Lower leg skin (tissue), 3 donors: ENCODE data around the gene KCTD6.

Source experiments
- POLR2A ChIP-seq, 2 donors: fragments of 450-650 bp; IDR thresholded peaks; one replicate each; pipeline ENCODE4 v1.6.1; 2016 to 2017; ENCODE audit warnings: antibody characterized with exemption in 2 of 2, mild to moderate bottlenecking in 1 of 2, moderate library complexity in 1 of 2
- TF ChIP-seq, protein P1 (sequence below), 3 donors: fragments of 450-650 bp; IDR thresholded peaks; one replicate each; pipeline ENCODE4 v1.5.1; 2016; ENCODE audit warnings: antibody characterized with exemption in 3 of 3, mild to moderate bottlenecking in 3 of 3, moderate library complexity in 2 of 3

DNA sequence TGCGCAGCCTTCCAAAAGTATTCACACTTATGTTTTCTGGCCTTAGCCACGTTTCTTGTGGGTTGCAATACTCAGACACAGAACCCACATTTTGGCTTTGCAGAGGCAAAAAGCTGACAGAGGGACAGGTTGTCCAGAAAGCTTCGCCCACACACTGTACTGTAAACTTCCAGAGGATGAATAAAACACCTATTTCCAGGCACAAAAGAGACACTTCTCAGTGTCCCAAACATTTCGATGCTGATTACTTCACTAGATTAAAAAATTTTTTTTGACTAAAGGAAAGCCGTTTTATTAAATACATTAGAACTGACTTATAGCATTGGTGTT is 28.0 kb upstream of the KCTD6 start:
- TF ChIP-seq, protein P1, sequence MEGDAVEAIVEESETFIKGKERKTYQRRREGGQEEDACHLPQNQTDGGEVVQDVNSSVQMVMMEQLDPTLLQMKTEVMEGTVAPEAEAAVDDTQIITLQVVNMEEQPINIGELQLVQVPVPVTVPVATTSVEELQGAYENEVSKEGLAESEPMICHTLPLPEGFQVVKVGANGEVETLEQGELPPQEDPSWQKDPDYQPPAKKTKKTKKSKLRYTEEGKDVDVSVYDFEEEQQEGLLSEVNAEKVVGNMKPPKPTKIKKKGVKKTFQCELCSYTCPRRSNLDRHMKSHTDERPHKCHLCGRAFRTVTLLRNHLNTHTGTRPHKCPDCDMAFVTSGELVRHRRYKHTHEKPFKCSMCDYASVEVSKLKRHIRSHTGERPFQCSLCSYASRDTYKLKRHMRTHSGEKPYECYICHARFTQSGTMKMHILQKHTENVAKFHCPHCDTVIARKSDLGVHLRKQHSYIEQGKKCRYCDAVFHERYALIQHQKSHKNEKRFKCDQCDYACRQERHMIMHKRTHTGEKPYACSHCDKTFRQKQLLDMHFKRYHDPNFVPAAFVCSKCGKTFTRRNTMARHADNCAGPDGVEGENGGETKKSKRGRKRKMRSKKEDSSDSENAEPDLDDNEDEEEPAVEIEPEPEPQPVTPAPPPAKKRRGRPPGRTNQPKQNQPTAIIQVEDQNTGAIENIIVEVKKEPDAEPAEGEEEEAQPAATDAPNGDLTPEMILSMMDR (IDR thresholded peaks at IDR 0.05) = no peak
- no peak for TF ChIP-seq POLR2A (IDR thresholded peaks at IDR 0.05)
